HepG2 (cell line): ENCODE data around the gene SLC19A1. TPM values are rescaled to one million over a fixed set of nuclear protein-coding genes. Genes with fewer than 3 reads are reported as not detected.
A peak's percentile ranks its signal among the peaks of the same experiment; 100 is the strongest.

Experiments used
- ATAC-seq: fragments of 200-7000 bp; cut with Tn5 transposase; 3 replicates; pipeline ENCODE4 v1.9.1; 2020; ENCODE audit warnings: mild to moderate bottlenecking, moderate library complexity
- BruUV-seq: library from RNA; stranded (reverse); fragments of 400-500 nt; replicated peaks from 2 replicates; lab custom pipeline; 2021; lab: Mats Ljungman, UMichigan
- CTCF ChIA-PET: fragments of 300-600 bp; formaldehyde crosslinking; extraction: SDS; loops from one replicate; lab custom pipeline; 2021; ENCODE audit warnings: low total read pairs, inconsistent platforms, low intra/inter-chr PET ratio; lab: Yijun Ruan, JAX
- POLR2A ChIA-PET: fragments of 350-600 bp; sonication (Branson Sonifier 250); formaldehyde crosslinking; loops from one replicate; lab custom pipeline; 2020; ENCODE audit warnings: antibody characterized with exemption, inconsistent platforms; lab: Yijun Ruan, JAX
- DNase-seq: peaks from one replicate; pipeline ENCODE4 v3.0.0-alpha.2; 2015; ENCODE audit warnings: low spot score
- FAIRE-seq: peaks from 3 replicates; lab custom pipeline; 2011; peaks lifted over from hg19 to GRCh38; lab: Jason Lieb, UNC
- H2AFZ ChIP-seq: one replicate; pipeline ENCODE4 v1.6.1; 2011; ENCODE audit warnings: low read length, inconsistent platforms
- H3K27ac ChIP-seq: fragments of 300-600 bp; 3 replicates; pipeline ENCODE4 v1.8.0; 2011; ENCODE audit warnings: mixed run types, mild to moderate bottlenecking, mixed read lengths, low read length, inconsistent platforms; ENCODE audit not compliant: insufficient read depth; ENCODE audit errors: extremely low read length
- H3K27me3 ChIP-seq, 2 experiments: fragments of 200-600 bp in 1 of 2; 2 replicates in 1 of 2; 3 replicates in 1 of 2; pipeline versions ENCODE4 v1.6.0 to v1.8.0; 2011; ENCODE audit warnings: low read length in 2 of 2, mild to moderate bottlenecking in 2 of 2, moderate library complexity in 2 of 2, inconsistent platforms in 1 of 2; ENCODE audit not compliant: insufficient read depth in 2 of 2, control insufficient read depth in 1 of 2
- H3K36me3 ChIP-seq, 2 experiments: fragments of 200-600 bp in 1 of 2; replicated peaks in 1 of 2; 2 replicates in 1 of 2; 3 replicates in 1 of 2; pipeline versions ENCODE4 v1.5.1 to v1.8.0; 2011; ENCODE audit warnings: low read length in 2 of 2, inconsistent platforms in 1 of 2; ENCODE audit not compliant: insufficient read depth in 2 of 2, control insufficient read depth in 1 of 2
- H3K4me1 ChIP-seq: 2 replicates; pipeline ENCODE4 v1.5.1; 2012; ENCODE audit warnings: low read length, inconsistent platforms; ENCODE audit not compliant: insufficient read depth
- H3K4me2 ChIP-seq: 2 replicates; pipeline ENCODE4 v1.6.0; 2011; ENCODE audit warnings: low read depth, low read length, inconsistent platforms
- H3K4me3 ChIP-seq, 3 experiments: fragments of 200-600 bp in 1 of 3; sonication (generic), shearing (Covaris generic) in 1 of 3; replicated peaks in 1 of 3; 2 replicates each; pipeline ENCODE4 v1.5.1; 2011 to 2016; ENCODE audit warnings: low read length in 3 of 3, inconsistent platforms in 2 of 3, low read depth in 2 of 3, mild to moderate bottlenecking in 2 of 3, control low read depth in 1 of 3, mixed read lengths in 1 of 3; ENCODE audit not compliant: insufficient read depth in 1 of 3
- H3K79me2 ChIP-seq: one replicate; pipeline ENCODE4 v1.6.1; 2011; ENCODE audit warnings: low read length, inconsistent platforms; ENCODE audit not compliant: insufficient read depth
- H3K9ac ChIP-seq: 2 replicates; pipeline ENCODE4 v1.6.0; 2011; ENCODE audit warnings: mild to moderate bottlenecking, low read depth, low read length, inconsistent platforms; ENCODE audit not compliant: insufficient read depth
- H3K9me3 ChIP-seq: 2 replicates; pipeline ENCODE4 v1.5.1; 2012; ENCODE audit warnings: mild to moderate bottlenecking, low read length
- H4K20me1 ChIP-seq: 2 replicates; pipeline ENCODE4 v1.6.0; 2011; ENCODE audit warnings: inconsistent platforms, mild to moderate bottlenecking, low read length, moderate library complexity; ENCODE audit not compliant: insufficient read depth
- AGO2 ChIP-seq: fragments of 200-400 bp; formaldehyde crosslinking; optimal IDR thresholded peaks from 2 replicates; pipeline ENCODE3; 2017; ENCODE audit warnings: mild to moderate bottlenecking, low read depth, low read length, moderate library complexity
- RXRA ChIP-seq: sonication (generic); formaldehyde crosslinking; IDR thresholded peaks from 2 replicates; pipeline ENCODE4 v1.5.1; 2020; ENCODE audit warnings: missing genetic modification reagents
- SMYD3 ChIP-seq: sonication (generic); formaldehyde crosslinking; IDR thresholded peaks from 2 replicates; pipeline ENCODE4 v1.8.1; 2023; ENCODE audit warnings: mild to moderate bottlenecking, missing genetic modification reagents
- WGBS: methylation state at CpG from one replicate; pipeline ENCODE4 v1.1.6; 2017; ENCODE audit warnings: low lambda C conversion rate; 5-methylcytosine and 5-hydroxymethylcytosine counted together
- in situ Hi-C: cut with HindIII; loops from 2 replicates; pipeline ENCODE4 v1.10.0; 2017; ENCODE audit warnings: low pct_unique_long_range_greater_than_20kb; ENCODE audit not compliant: extremely low pct_ligation_motif_present
- intact Hi-C: fragments of 100-400 bp; cut with micrococcal nuclease; formaldehyde crosslinking; loops from one replicate; pipeline ENCODE4 v1.10.0; 2022; ENCODE audit not compliant: unreplicated experiment
- polyA plus RNA-seq, 8 experiments: library from polyadenylated mRNA; depleted of rRNA in 3 of 8; stranded (reverse) in 7 of 8; unstranded in 1 of 8; fragments of >200 nt; fragmentation: Illumina TruSeq in 4 of 8; extraction: Trizol in 4 of 8; gene quantifications; 2 replicates each; pipeline versions ENCODE4 v1.2.1 to v1.2.3, GENCODE V29; 2011 to 2016; ENCODE audit warnings: low read depth in 4 of 8, missing spikeins in 1 of 8, mixed read lengths in 1 of 8; ENCODE audit not compliant: insufficient read depth in 1 of 8
- total RNA-seq, 5 experiments: library from RNA; depleted of rRNA; stranded (reverse); fragments of >200 nt; fragmentation: Illumina TruSeq; extraction: Trizol; gene quantifications; 2 replicates each; pipeline ENCODE4 v1.2.3, GENCODE V29; 2016; ENCODE audit warnings: low read depth in 1 of 5
- TF ChIP-seq, protein P1 (sequence below), 2 experiments: IDR thresholded peaks; 2 replicates each; pipeline ENCODE4 v1.6.1; 2011 to 2012; ENCODE audit warnings: low read length in 2 of 2, borderline replicate concordance in 1 of 2, low read depth in 1 of 2, mild to moderate bottlenecking in 1 of 2, moderate library complexity in 1 of 2

SLC19A1 gene
- total and polyA plus RNA-seq, 2 of the 13 experiments (the other 11 are each of a cell fraction or from before 2014, with no cell fraction given): 21.8 to 23.0 TPM

DNA sequence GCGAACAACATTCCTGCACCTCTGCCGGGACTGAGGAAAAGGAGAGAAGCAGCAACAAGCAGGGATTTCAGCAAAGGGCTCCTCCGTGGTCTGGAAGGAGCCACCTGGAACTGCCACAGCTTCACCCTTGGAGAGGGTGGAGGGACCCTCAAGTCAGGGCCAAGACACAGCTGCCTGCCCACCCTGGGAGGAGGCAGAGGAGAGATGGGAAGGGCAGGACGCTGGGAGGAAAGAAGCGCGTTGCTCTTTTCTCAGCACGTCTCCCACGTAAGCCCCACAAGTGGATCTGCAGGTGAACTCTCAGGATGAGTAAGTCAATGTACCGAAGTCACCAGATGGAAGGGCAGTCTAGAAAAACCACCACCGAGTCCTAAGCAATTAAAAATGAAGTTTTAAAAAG lies 39.6 kb downstream of the SLC19A1 start:
- in situ Hi-C loops: no loop called here
- DNase-seq: no peak
- H3K27me3 ChIP-seq: no peaks in the 10 kb centered on the region
- TF ChIP-seq SMYD3 (CRISPR knock-in tag) (no peak), RXRA (no peak)
- no peak for FAIRE-seq
- ChIA-PET CTCF (no interaction called here), POLR2A (interaction anchor here (1.0 to 1.2 kb wide), 2 partner anchors 30 to 33 kb away, joined by 3 read pairs; no protein-coding TSS in a partner anchor)
- BruUV-seq: no TSS peak
- peaks cover 2% of the 10 kb centered on the region; the same call in 1 of the 2 replicates for H3K4me1 ChIP-seq
- no peak overlapping the region for H3K27ac ChIP-seq
- no peaks in the 10 kb centered on the region for H3K9me3 ChIP-seq
- H3K4me2 ChIP-seq: no peak overlapping the region
- no peak for ATAC-seq
- no peak overlapping the region for H3K9ac ChIP-seq
- H4K20me1 ChIP-seq: no peaks in the 10 kb centered on the region
- no peaks in the 10 kb centered on the region for H3K79me2 ChIP-seq
- peaks cover 10 to 11% of the 10 kb centered on the region in 2 experiments for H3K36me3 ChIP-seq
- no peak overlapping the region for H2AFZ ChIP-seq
- no peak overlapping the region for H3K4me3 ChIP-seq
- intact Hi-C loops: no loop called here
- 94% methylated on average over 10 of the region's 10 CpGs for WGBS

DNA sequence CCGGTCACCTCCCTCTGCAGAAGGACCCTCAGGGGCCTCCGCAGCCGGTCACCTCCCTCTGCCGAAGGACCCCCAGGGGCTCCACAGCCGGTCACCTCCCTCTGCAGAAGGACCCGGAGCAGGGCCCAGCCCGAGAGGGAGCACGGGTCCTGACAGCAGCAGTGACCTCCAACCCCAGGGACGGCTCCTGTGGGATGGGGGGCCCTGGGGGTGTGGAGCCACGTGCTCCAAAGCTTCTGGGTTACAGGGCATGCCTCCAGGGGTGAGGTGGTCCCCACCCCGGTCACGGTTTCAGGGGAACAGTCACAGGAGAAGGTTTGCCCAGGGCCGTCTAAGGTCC lies 40.3 kb downstream of the SLC19A1 start:
- CTCF ChIA-PET: no interaction called here
- Histone ChIP-seq H3K9ac (no peak overlapping the region), H3K27me3 (no peaks in the 10 kb centered on the region), H3K4me1 (no peaks in the 10 kb centered on the region), H4K20me1 (no peaks in the 10 kb centered on the region), H3K9me3 (no peaks in the 10 kb centered on the region), H3K79me2 (no peaks in the 10 kb centered on the region), H3K4me2 (no peak overlapping the region), H3K4me3 (no peak overlapping the region), H3K27ac (no peak overlapping the region), H3K36me3 (peaks cover 8 to 17% of the 10 kb centered on the region in 2 experiments), H2AFZ (no peak overlapping the region)
- no peak for FAIRE-seq
- no TSS peak for BruUV-seq
- in situ Hi-C loops: no loop called here
- DNase-seq: no peak
- 84% methylated on average over 3 of the region's 13 CpGs for WGBS
- intact Hi-C loops: no loop called here
- TF ChIP-seq AGO2: peak; percentile 78
- TF ChIP-seq, protein P1, sequence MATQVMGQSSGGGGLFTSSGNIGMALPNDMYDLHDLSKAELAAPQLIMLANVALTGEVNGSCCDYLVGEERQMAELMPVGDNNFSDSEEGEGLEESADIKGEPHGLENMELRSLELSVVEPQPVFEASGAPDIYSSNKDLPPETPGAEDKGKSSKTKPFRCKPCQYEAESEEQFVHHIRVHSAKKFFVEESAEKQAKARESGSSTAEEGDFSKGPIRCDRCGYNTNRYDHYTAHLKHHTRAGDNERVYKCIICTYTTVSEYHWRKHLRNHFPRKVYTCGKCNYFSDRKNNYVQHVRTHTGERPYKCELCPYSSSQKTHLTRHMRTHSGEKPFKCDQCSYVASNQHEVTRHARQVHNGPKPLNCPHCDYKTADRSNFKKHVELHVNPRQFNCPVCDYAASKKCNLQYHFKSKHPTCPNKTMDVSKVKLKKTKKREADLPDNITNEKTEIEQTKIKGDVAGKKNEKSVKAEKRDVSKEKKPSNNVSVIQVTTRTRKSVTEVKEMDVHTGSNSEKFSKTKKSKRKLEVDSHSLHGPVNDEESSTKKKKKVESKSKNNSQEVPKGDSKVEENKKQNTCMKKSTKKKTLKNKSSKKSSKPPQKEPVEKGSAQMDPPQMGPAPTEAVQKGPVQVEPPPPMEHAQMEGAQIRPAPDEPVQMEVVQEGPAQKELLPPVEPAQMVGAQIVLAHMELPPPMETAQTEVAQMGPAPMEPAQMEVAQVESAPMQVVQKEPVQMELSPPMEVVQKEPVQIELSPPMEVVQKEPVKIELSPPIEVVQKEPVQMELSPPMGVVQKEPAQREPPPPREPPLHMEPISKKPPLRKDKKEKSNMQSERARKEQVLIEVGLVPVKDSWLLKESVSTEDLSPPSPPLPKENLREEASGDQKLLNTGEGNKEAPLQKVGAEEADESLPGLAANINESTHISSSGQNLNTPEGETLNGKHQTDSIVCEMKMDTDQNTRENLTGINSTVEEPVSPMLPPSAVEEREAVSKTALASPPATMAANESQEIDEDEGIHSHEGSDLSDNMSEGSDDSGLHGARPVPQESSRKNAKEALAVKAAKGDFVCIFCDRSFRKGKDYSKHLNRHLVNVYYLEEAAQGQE (IDR thresholded peaks at IDR 0.05; ENCODE audit: borderline replicate concordance in 1 of 2, low read depth in 1 of 2, low read length in 2 of 2): no peak
- no peak for ATAC-seq
- POLR2A ChIA-PET: interaction anchor here (1.0 to 1.2 kb wide), 2 partner anchors 30 to 32 kb away, joined by 3 read pairs; no protein-coding TSS in a partner anchor
